Duodenal mucosa (tissue), 2 donors: ENCODE data around the gene GALNT10.

Source experiments
- H3K27ac ChIP-seq: one replicate; pipeline ENCODE4 v1.7.0; 2013; ENCODE audit warnings: low read depth, low read length
- H3K27me3 ChIP-seq, 2 donors: one replicate each; pipeline ENCODE4 v1.7.0; 2013; ENCODE audit warnings: low read length in 2 of 2, control low read depth in 1 of 2; ENCODE audit not compliant: insufficient read depth in 2 of 2, control insufficient read depth in 1 of 2
- H3K36me3 ChIP-seq, 2 donors: one replicate each; pipeline ENCODE4 v1.7.0; 2013; ENCODE audit warnings: low read length in 2 of 2, control low read depth in 1 of 2; ENCODE audit not compliant: insufficient read depth in 2 of 2, control insufficient read depth in 1 of 2
- H3K4me1 ChIP-seq, 2 donors: one replicate each; pipeline ENCODE4 v1.7.0; 2013; ENCODE audit warnings: low read length in 2 of 2, control low read depth in 1 of 2; ENCODE audit not compliant: insufficient read depth in 2 of 2, control insufficient read depth in 1 of 2
- H3K4me3 ChIP-seq, 2 donors: one replicate each; pipeline ENCODE4 v1.7.0; 2013; ENCODE audit warnings: low read length in 2 of 2, low read depth in 1 of 2
- H3K9ac ChIP-seq, 2 donors: one replicate each; pipeline ENCODE4 v1.7.0; 2013; ENCODE audit warnings: low read length in 2 of 2, low read depth in 1 of 2
- H3K9me3 ChIP-seq, 2 donors: one replicate each; pipeline ENCODE4 v1.7.0; 2013; ENCODE audit warnings: low read length in 2 of 2, control low read depth in 1 of 2; ENCODE audit not compliant: control insufficient read depth in 1 of 2

Gene GALNT10

GRCh38 chr5:154273963-154274827, 83.7 kb downstream of the GALNT10 start:
- Histone ChIP-seq H3K4me1 (peaks cover 8 to 27% of the 10 kb centered on the region in 2 donors), H3K9me3 (no peaks in the 10 kb centered on the region), H3K9ac (no peak overlapping the region), H3K4me3 (no peak overlapping the region), H3K36me3 (no peaks in the 10 kb centered on the region), H3K27me3 (no peaks in the 10 kb centered on the region), H3K27ac (no peak overlapping the region)

- no peak overlapping the region for H3K4me3 ChIP-seq
- H3K4me1 ChIP-seq: peaks cover 8 to 27% of the 10 kb centered on the region in 2 donors
- no peaks in the 10 kb centered on the region for H3K9me3 ChIP-seq
- H3K27me3 ChIP-seq: no peaks in the 10 kb centered on the region
- no peaks in the 10 kb centered on the region for H3K36me3 ChIP-seq
- no peak overlapping the region for H3K9ac ChIP-seq
- no peak overlapping the region for H3K27ac ChIP-seq
Measured at GRCh38 chr5:154274828-154275185, 84.3 kb downstream of the GALNT10 start.

- Histone ChIP-seq H3K9ac (no peak overlapping the region), H3K4me3 (no peak overlapping the region), H3K27ac (no peak overlapping the region), H3K27me3 (no peaks in the 10 kb centered on the region), H3K4me1 (peaks cover 8 to 27% of the 10 kb centered on the region in 2 donors), H3K9me3 (no peaks in the 10 kb centered on the region), H3K36me3 (no peaks in the 10 kb centered on the region)
Measured at GRCh38 chr5:154275566-154275965, 85.0 kb downstream of the GALNT10 start.

GRCh38 chr5:154276261-154276972, 85.9 kb downstream of the GALNT10 start:
- H3K27ac ChIP-seq: no peak overlapping the region

GRCh38 chr5:154276973-154277331, 86.4 kb downstream of the GALNT10 start:
- Histone ChIP-seq H3K4me3 (no peak overlapping the region), H3K9ac (no peak overlapping the region), H3K36me3 (no peaks in the 10 kb centered on the region), H3K4me1 (peaks cover 8 to 27% of the 10 kb centered on the region in 2 donors), H3K27ac (no peak overlapping the region), H3K9me3 (no peaks in the 10 kb centered on the region), H3K27me3 (no peaks in the 10 kb centered on the region)

More at GRCh38 chr5:154276261-154276972, 85.9 kb downstream of the GALNT10 start:
- Histone ChIP-seq H3K9ac (no peak overlapping the region), H3K4me1 (peaks cover 8 to 27% of the 10 kb centered on the region in 2 donors), H3K9me3 (no peaks in the 10 kb centered on the region), H3K4me3 (no peak overlapping the region), H3K36me3 (no peaks in the 10 kb centered on the region), H3K27me3 (no peaks in the 10 kb centered on the region)

- H3K9me3 ChIP-seq: no peaks in the 10 kb centered on the region
- H3K4me3 ChIP-seq: no peak overlapping the region
- H3K27me3 ChIP-seq: no peaks in the 10 kb centered on the region
- H3K36me3 ChIP-seq: no peaks in the 10 kb centered on the region
- H3K27ac ChIP-seq: no peak overlapping the region
- no peak overlapping the region for H3K9ac ChIP-seq
- peaks cover 8 to 27% of the 10 kb centered on the region in 2 donors for H3K4me1 ChIP-seq
Measured at GRCh38 chr5:154277499-154277898, 87.0 kb downstream of the GALNT10 start.

- Histone ChIP-seq H3K27me3 (no peaks in the 10 kb centered on the region), H3K36me3 (no peaks in the 10 kb centered on the region), H3K9ac (no peak overlapping the region), H3K27ac (no peak overlapping the region), H3K4me1 (peaks cover 3 to 21% of the 10 kb centered on the region in 2 donors), H3K4me3 (no peak overlapping the region), H3K9me3 (no peaks in the 10 kb centered on the region)
Measured at GRCh38 chr5:154278186-154278585, 87.7 kb downstream of the GALNT10 start.

GRCh38 chr5:154278908-154279307, 88.4 kb downstream of the GALNT10 start:
- Histone ChIP-seq H3K27ac (no peak overlapping the region), H3K27me3 (no peaks in the 10 kb centered on the region), H3K9me3 (no peaks in the 10 kb centered on the region)

GRCh38 chr5:154284433-154284832, 93.9 kb downstream of the GALNT10 start:
- no peaks in the 10 kb centered on the region for H3K9me3 ChIP-seq
- H3K9ac ChIP-seq: no peak overlapping the region
- H3K4me3 ChIP-seq: no peak overlapping the region
- H3K4me1 ChIP-seq: peaks cover 4 to 25% of the 10 kb centered on the region in 2 donors
- no peaks in the 10 kb centered on the region for H3K27me3 ChIP-seq
- no peaks in the 10 kb centered on the region for H3K36me3 ChIP-seq
- H3K27ac ChIP-seq: no peak overlapping the region

More at GRCh38 chr5:154278908-154279307, 88.4 kb downstream of the GALNT10 start:
- H3K36me3 ChIP-seq: no peaks in the 10 kb centered on the region
- no peak overlapping the region for H3K4me3 ChIP-seq
- peaks cover 0 to 13% of the 10 kb centered on the region in 2 donors for H3K4me1 ChIP-seq
- H3K9ac ChIP-seq: no peak overlapping the region

- no peaks in the 10 kb centered on the region for H3K27me3 ChIP-seq
- H3K4me1 ChIP-seq: peaks cover 4 to 25% of the 10 kb centered on the region in 2 donors
- no peaks in the 10 kb centered on the region for H3K36me3 ChIP-seq
- no peak overlapping the region for H3K27ac ChIP-seq
- H3K9me3 ChIP-seq: no peaks in the 10 kb centered on the region
- H3K9ac ChIP-seq: no peak overlapping the region
- H3K4me3 ChIP-seq: no peak overlapping the region
Measured at GRCh38 chr5:154285661-154286408, 95.3 kb downstream of the GALNT10 start.
